ENCODE results near the gene GMPS.

Gene GMPS

DNA sequence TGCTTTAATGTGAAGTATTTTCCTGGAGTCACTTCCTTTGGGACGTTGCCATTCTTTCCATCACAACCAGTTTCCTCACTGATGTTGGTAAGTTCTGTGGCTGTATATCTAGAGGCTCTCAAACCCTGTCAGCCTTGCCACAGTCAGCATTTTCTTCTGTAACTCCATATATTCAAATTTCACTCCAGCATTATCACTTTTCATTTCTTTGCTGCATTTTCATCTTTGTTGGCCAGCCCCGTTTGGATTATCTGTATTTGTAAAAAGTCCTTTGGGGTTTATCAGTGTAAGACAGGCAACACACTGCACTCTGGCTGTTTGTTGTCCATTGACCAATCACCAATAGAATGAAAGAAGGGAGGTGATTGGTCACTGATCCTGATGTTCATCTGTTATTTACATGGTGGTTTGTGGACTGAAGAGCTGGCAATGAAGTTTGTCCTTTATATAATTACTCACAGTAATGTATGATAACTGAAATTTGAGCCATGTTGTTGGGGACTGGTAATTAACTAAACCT is 20.3 kb downstream of the GMPS start:
- DNase-seq (ENCODE audit: low read depth, low spot score), result no peak
- Histone ChIP-seq H3K36me3 (ENCODE audit: insufficient read depth, insufficient read length, low read length) (peaks cover 26% of the 10 kb centered on the region), H3K9ac (ENCODE audit: insufficient read length, low read depth) (no peak overlapping the region), H3K27me3 (ENCODE audit: insufficient read depth, insufficient read length) (no peaks in the 10 kb centered on the region), H3K4me1 (ENCODE audit: insufficient read depth, insufficient read length) (no peaks in the 10 kb centered on the region), H3K4me3 (ENCODE audit: insufficient read length, low read depth) (no peak overlapping the region), H3K9me3 (ENCODE audit: insufficient read depth, low read length) (no peaks in the 10 kb centered on the region)
- TF ChIP-seq ZNF274 (IDR thresholded peaks at IDR 0.05; ENCODE audit: low read depth, low read length) (no peak), SUZ12 (IDR thresholded peaks at IDR 0.05; ENCODE audit: extremely low read depth, insufficient read depth, insufficient read length) (no peak), YY1 (IDR thresholded peaks at IDR 0.05; ENCODE audit: insufficient read depth, insufficient read length) (no peak)

GRCh38 chr3:155891321-155891720 is 20.9 kb downstream of the GMPS start:
- DNase-seq (ENCODE audit: low read depth, low spot score), result no peak
- no peaks in the 10 kb centered on the region for H3K27me3 ChIP-seq (ENCODE audit: insufficient read depth, insufficient read length)
- TF ChIP-seq ZNF274 (IDR thresholded peaks at IDR 0.05; ENCODE audit: low read depth, low read length) (no peak), YY1 (IDR thresholded peaks at IDR 0.05; ENCODE audit: insufficient read depth, insufficient read length) (no peak), SUZ12 (IDR thresholded peaks at IDR 0.05; ENCODE audit: extremely low read depth, insufficient read depth, insufficient read length) (no peak)
- H3K9ac ChIP-seq (ENCODE audit: insufficient read length, low read depth), result no peak overlapping the region
- no peak overlapping the region for H3K4me3 ChIP-seq (ENCODE audit: insufficient read length, low read depth)
- H3K36me3 ChIP-seq (ENCODE audit: insufficient read depth, insufficient read length, low read length), result peaks cover 26% of the 10 kb centered on the region
- H3K9me3 ChIP-seq (ENCODE audit: insufficient read depth, low read length), result no peaks in the 10 kb centered on the region
- H3K4me1 ChIP-seq (ENCODE audit: insufficient read depth, insufficient read length), result no peaks in the 10 kb centered on the region

DNA sequence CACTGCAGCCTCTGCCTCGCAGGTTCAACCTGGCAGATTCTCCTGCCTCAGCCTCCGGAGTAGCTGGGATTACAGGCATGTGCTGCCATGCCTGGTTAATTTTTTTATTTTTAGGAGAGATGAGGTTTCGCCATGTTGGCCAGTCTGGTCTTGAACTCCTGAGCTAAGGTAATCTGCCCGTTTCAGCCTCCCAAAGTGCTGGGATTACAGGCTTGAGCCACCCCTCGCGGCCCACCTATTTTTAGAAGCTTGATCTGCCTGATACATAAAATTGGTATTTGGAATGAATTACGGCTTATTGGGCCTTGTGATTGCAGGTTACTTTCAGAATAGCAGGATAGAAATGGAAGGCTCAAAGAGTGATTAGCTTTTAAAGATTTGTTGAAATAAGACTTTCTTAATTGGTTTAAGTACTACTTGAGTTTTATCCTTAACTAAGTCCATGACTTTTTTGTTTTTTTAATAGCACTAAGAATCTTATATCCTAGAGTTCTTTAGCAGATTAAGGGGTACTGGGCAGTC is 25.0 kb downstream of the GMPS start:
- Histone ChIP-seq H3K9me3 (ENCODE audit: insufficient read depth, low read length) (no peaks in the 10 kb centered on the region), H3K36me3 (ENCODE audit: insufficient read depth, insufficient read length, low read length) (peaks cover 61% of the 10 kb centered on the region), H3K9ac (ENCODE audit: insufficient read length, low read depth) (no peak overlapping the region), H3K4me3 (ENCODE audit: insufficient read length, low read depth) (no peak overlapping the region), H3K27me3 (ENCODE audit: insufficient read depth, insufficient read length) (no peaks in the 10 kb centered on the region), H3K4me1 (ENCODE audit: insufficient read depth, insufficient read length) (no peaks in the 10 kb centered on the region)
- DNase-seq (ENCODE audit: low read depth, low spot score), result no peak
- TF ChIP-seq ZNF274 (IDR thresholded peaks at IDR 0.05; ENCODE audit: low read depth, low read length) (no peak), SUZ12 (IDR thresholded peaks at IDR 0.05; ENCODE audit: extremely low read depth, insufficient read depth, insufficient read length) (no peak), YY1 (IDR thresholded peaks at IDR 0.05; ENCODE audit: insufficient read depth, insufficient read length) (no peak)

DNA sequence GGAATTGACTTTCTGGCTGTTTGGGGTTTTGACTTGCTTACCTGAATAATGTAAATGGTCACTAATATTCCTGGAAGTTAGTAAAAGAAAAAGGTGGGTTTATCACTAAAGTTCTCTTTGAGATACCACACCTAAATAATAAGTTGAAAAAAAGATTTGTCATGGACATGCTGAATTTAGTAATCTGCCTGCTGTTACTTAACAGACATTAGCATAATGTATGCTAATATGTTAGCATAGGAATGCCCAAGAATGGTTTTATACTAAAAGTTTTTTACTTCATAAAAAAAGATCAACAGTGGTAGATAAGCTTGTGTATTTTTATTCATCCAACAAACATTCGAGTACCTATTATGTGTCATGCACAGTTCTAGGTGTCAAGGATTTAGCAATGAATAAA is 36.5 kb downstream of the GMPS start:
- H3K4me3 ChIP-seq (ENCODE audit: insufficient read length, low read depth), result no peak overlapping the region
- no peaks in the 10 kb centered on the region for H3K9me3 ChIP-seq (ENCODE audit: insufficient read depth, low read length)
- no peak for DNase-seq (ENCODE audit: low read depth, low spot score)
- H3K27me3 ChIP-seq (ENCODE audit: insufficient read depth, insufficient read length), result no peaks in the 10 kb centered on the region
- TF ChIP-seq SUZ12 (IDR thresholded peaks at IDR 0.05; ENCODE audit: extremely low read depth, insufficient read depth, insufficient read length), result no peak
- no peak for TF ChIP-seq YY1 (IDR thresholded peaks at IDR 0.05; ENCODE audit: insufficient read depth, insufficient read length)
- no peak for TF ChIP-seq ZNF274 (IDR thresholded peaks at IDR 0.05; ENCODE audit: low read depth, low read length)
- H3K36me3 ChIP-seq (ENCODE audit: insufficient read depth, insufficient read length, low read length), result peaks cover 81% of the 10 kb centered on the region
- no peaks in the 10 kb centered on the region for H3K4me1 ChIP-seq (ENCODE audit: insufficient read depth, insufficient read length)
- H3K9ac ChIP-seq (ENCODE audit: insufficient read length, low read depth), result no peak overlapping the region

DNA sequence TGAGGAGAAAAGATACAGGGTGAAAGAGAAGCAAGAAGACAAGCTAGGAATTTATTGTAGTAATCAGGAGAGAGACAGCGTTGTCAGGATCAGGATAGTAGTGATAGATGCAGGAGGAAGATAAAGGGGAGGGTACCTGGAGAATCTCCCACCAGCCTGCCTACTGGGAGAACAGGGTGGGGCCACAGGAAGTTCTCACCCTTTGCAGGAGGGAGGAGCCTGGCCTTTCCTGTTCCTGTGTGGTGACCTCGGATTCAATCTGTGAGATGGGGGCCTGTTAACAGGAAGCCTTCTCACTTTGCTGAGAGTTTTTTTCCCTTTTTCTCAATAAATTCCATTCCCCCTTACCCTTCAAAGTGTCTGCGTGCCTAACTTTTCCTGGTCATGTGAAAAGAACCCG is 37.6 kb downstream of the GMPS start:
- Histone ChIP-seq H3K36me3 (ENCODE audit: insufficient read depth, insufficient read length, low read length) (peaks cover 80% of the 10 kb centered on the region), H3K27me3 (ENCODE audit: insufficient read depth, insufficient read length) (no peaks in the 10 kb centered on the region), H3K4me1 (ENCODE audit: insufficient read depth, insufficient read length) (no peaks in the 10 kb centered on the region), H3K4me3 (ENCODE audit: insufficient read length, low read depth) (no peak overlapping the region), H3K9ac (ENCODE audit: insufficient read length, low read depth) (no peak overlapping the region), H3K9me3 (ENCODE audit: insufficient read depth, low read length) (no peaks in the 10 kb centered on the region)
- no peak for TF ChIP-seq ZNF274 (IDR thresholded peaks at IDR 0.05; ENCODE audit: low read depth, low read length)
- no peak for TF ChIP-seq SUZ12 (IDR thresholded peaks at IDR 0.05; ENCODE audit: extremely low read depth, insufficient read depth, insufficient read length)
- no peak for DNase-seq (ENCODE audit: low read depth, low spot score)

GRCh38 chr3:155908605-155909004 is 38.2 kb downstream of the GMPS start:
- DNase-seq (ENCODE audit: low read depth, low spot score), result no peak
- Histone ChIP-seq H3K4me3 (ENCODE audit: insufficient read length, low read depth) (no peak overlapping the region), H3K27me3 (ENCODE audit: insufficient read depth, insufficient read length) (no peaks in the 10 kb centered on the region), H3K9me3 (ENCODE audit: insufficient read depth, low read length) (no peaks in the 10 kb centered on the region), H3K36me3 (ENCODE audit: insufficient read depth, insufficient read length, low read length) (peaks cover 75% of the 10 kb centered on the region), H3K9ac (ENCODE audit: insufficient read length, low read depth) (no peak overlapping the region), H3K4me1 (ENCODE audit: insufficient read depth, insufficient read length) (no peaks in the 10 kb centered on the region)
- no peak for TF ChIP-seq SUZ12 (IDR thresholded peaks at IDR 0.05; ENCODE audit: extremely low read depth, insufficient read depth, insufficient read length)
- TF ChIP-seq YY1 (IDR thresholded peaks at IDR 0.05; ENCODE audit: insufficient read depth, insufficient read length), result no peak
- TF ChIP-seq ZNF274 (IDR thresholded peaks at IDR 0.05; ENCODE audit: low read depth, low read length), result no peak

DNA sequence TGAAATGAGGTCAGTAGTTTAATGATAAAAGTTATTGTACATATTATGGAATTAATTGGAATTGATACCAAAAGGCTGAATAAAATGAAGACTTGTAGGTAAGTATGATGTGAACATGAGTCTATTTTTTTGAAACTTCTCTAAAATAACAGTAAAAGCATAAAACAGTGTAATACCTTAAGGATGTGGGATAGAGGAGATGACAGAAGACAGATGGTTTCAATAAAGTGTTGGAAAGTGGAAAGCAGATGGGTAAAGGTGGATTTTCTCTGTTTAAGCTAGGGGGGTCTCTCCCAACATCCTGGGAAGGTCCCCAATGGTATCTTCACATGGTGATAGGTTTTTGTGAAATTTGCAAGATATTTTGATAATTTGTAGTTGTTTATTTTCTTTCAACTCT is 41.6 kb downstream of the GMPS start:
- Histone ChIP-seq H3K9ac (ENCODE audit: insufficient read length, low read depth) (no peak overlapping the region), H3K9me3 (ENCODE audit: insufficient read depth, low read length) (no peaks in the 10 kb centered on the region), H3K4me3 (ENCODE audit: insufficient read length, low read depth) (no peak overlapping the region), H3K4me1 (ENCODE audit: insufficient read depth, insufficient read length) (no peaks in the 10 kb centered on the region), H3K36me3 (ENCODE audit: insufficient read depth, insufficient read length, low read length) (peaks cover 73% of the 10 kb centered on the region), H3K27me3 (ENCODE audit: insufficient read depth, insufficient read length) (no peaks in the 10 kb centered on the region)
- DNase-seq (ENCODE audit: low read depth, low spot score), result no peak
- TF ChIP-seq ZNF274 (IDR thresholded peaks at IDR 0.05; ENCODE audit: low read depth, low read length), result no peak
- TF ChIP-seq SUZ12 (IDR thresholded peaks at IDR 0.05; ENCODE audit: extremely low read depth, insufficient read depth, insufficient read length), result no peak
- no peak for TF ChIP-seq YY1 (IDR thresholded peaks at IDR 0.05; ENCODE audit: insufficient read depth, insufficient read length)

Data from NT2/D1 (cell line).